NCI-H2107 treated with DMSO at 0.1 percent for 48 hours (cell line): ENCODE data around the gene GAPVD1.
A peak's percentile ranks its signal among the peaks of the same experiment; 100 is the strongest.
"Not testable (repeated sequence)": the region's sequence is repeated elsewhere in the genome, so short reads cannot be mapped to it uniquely, and the experiment has no call there.

Experiments used
- DNase-seq: peaks from one replicate; lab custom pipeline; 2025; ENCODE audit not compliant: unreplicated experiment; lab: John Stamatoyannopoulos, UW

Gene GAPVD1

GRCh38 chr9:125366676-125367075 lies 105.0 kb downstream of the GAPVD1 start:
- no peak for DNase-seq

- DNase-seq: no peak
Observed at GRCh38 chr9:125370786-125371185, 109.2 kb downstream of the GAPVD1 start.

- no peak for DNase-seq
Observed at GRCh38 chr9:125372441-125373226, 111.0 kb downstream of the GAPVD1 start.

- peak; percentile 36 for DNase-seq
Observed at GRCh38 chr9:125374443-125375309, 113.0 kb downstream of the GAPVD1 start.

- DNase-seq: no peak
Observed at GRCh38 chr9:125375820-125376219, 114.2 kb downstream of the GAPVD1 start.

- no peak for DNase-seq
Observed at GRCh38 chr9:125376261-125377226, 114.9 kb downstream of the GAPVD1 start.

- no peak for DNase-seq
Observed at GRCh38 chr9:125377584-125378250, 116.1 kb downstream of the GAPVD1 start.

- DNase-seq: no peak
Observed at GRCh38 chr9:125378778-125379177, 117.2 kb downstream of the GAPVD1 start.

GRCh38 chr9:125379208-125379607 lies 117.6 kb downstream of the GAPVD1 start:
- no peak for DNase-seq

GRCh38 chr9:125380406-125380805 lies 118.8 kb downstream of the GAPVD1 start:
- DNase-seq: no peak

- no peak for DNase-seq
Observed at GRCh38 chr9:125387861-125388524, 126.4 kb downstream of the GAPVD1 start.

GRCh38 chr9:125388978-125389377 lies 127.4 kb downstream of the GAPVD1 start:
- DNase-seq: no peak

- no peak for DNase-seq
Observed at GRCh38 chr9:125391704-125392103, 130.1 kb downstream of the GAPVD1 start.

- no peak for DNase-seq
Observed at GRCh38 chr9:125393426-125393825, 131.8 kb downstream of the GAPVD1 start.

GRCh38 chr9:125396799-125397198 lies 135.2 kb downstream of the GAPVD1 start:
- DNase-seq: no peak

GRCh38 chr9:125397736-125398135 lies 136.1 kb downstream of the GAPVD1 start:
- peak; percentile 45 for DNase-seq

- no peak for DNase-seq
Observed at GRCh38 chr9:125398243-125398642, 136.6 kb downstream of the GAPVD1 start.

- DNase-seq: no peak
Observed at GRCh38 chr9:125399165-125399564, 137.5 kb downstream of the GAPVD1 start.

- no peak for DNase-seq
Observed at GRCh38 chr9:125399666-125400065, 138.0 kb downstream of the GAPVD1 start.

- not testable (repeated sequence) for DNase-seq
Observed at GRCh38 chr9:125400232-125400631, 138.6 kb downstream of the GAPVD1 start.
